Astrocyte (in vitro differentiated cells and primary cell): Measurements from ENCODE around the gene RAB6D.
"Not testable (repeated sequence)": the region's sequence is repeated elsewhere in the genome, so short reads cannot be mapped to it uniquely, and the experiment has no call there.

ENCODE experiments used
- EZH2 ChIP-seq: IDR thresholded peaks from 2 replicates; pipeline ENCODE4 v1.6.1; 2012; ENCODE audit warnings: mild to moderate bottlenecking, low read length, inconsistent platforms; ENCODE audit not compliant: insufficient read depth
- TF ChIP-seq, protein P1 (sequence below): IDR thresholded peaks from 2 replicates; pipeline ENCODE4 v1.5.1; 2011; ENCODE audit warnings: low read depth, mild to moderate bottlenecking, inconsistent platforms, low read length, moderate library complexity; ENCODE audit not compliant: insufficient read depth

DNA sequence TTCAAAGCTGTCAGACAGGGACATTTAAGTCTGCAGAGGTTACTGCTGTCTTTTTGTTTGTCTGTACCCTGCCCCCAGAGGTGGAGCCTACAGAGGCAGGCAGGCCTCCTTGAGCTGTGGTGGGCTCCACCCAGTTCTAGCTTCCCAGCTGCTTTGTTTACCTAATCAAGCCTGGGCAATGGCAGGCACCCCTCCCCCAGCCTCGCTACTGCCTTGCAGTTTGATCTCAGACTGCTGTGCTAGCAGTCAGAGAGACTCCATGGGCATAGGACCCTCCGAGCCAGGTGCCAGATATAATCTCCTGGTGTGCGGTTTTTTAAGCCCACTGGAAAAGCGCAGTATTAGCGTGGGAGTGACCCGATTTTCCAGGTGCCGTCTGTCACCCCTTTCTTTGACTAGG, 16.9 kb downstream of the RAB6D start:
- not testable (repeated sequence) for TF ChIP-seq EZH2
- TF ChIP-seq, protein P1, sequence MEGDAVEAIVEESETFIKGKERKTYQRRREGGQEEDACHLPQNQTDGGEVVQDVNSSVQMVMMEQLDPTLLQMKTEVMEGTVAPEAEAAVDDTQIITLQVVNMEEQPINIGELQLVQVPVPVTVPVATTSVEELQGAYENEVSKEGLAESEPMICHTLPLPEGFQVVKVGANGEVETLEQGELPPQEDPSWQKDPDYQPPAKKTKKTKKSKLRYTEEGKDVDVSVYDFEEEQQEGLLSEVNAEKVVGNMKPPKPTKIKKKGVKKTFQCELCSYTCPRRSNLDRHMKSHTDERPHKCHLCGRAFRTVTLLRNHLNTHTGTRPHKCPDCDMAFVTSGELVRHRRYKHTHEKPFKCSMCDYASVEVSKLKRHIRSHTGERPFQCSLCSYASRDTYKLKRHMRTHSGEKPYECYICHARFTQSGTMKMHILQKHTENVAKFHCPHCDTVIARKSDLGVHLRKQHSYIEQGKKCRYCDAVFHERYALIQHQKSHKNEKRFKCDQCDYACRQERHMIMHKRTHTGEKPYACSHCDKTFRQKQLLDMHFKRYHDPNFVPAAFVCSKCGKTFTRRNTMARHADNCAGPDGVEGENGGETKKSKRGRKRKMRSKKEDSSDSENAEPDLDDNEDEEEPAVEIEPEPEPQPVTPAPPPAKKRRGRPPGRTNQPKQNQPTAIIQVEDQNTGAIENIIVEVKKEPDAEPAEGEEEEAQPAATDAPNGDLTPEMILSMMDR, result not testable (repeated sequence)
